ENCODE data around the gene CLTCL1. TPM values are rescaled to one million over a fixed set of nuclear protein-coding genes. Genes with fewer than 3 reads are reported as not detected.

The CLTCL1 gene
- polyA plus RNA-seq, 1 donor (not counting 4 experiments of a cell fraction or from before 2014, with no cell fraction given): 12.4 TPM

DNA sequence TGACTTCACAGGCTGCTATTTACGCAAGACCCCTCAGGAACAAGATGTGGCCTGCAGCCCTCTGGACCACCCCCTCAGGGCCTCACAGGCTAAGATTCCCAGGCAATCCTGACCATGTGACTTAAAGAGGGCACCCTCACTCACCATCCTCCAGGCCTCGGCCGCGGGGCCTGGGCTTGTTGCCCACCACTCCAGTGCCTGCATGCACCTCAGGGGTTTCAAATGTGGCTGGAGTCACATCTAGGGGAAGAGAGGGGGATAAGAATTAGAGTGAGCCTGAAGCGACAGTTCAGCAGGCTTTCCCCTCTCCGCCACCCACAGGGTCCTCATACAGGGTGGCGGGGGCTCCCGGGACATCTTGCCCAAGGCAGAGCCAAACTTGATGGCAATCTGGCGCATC, 149.1 kb downstream of the CLTCL1 start:
- dilution Hi-C loops (cut with MboI; ENCODE audit: extremely low pct_ligation_motif_present, low sequenced_read_pairs): no loop called here

DNA sequence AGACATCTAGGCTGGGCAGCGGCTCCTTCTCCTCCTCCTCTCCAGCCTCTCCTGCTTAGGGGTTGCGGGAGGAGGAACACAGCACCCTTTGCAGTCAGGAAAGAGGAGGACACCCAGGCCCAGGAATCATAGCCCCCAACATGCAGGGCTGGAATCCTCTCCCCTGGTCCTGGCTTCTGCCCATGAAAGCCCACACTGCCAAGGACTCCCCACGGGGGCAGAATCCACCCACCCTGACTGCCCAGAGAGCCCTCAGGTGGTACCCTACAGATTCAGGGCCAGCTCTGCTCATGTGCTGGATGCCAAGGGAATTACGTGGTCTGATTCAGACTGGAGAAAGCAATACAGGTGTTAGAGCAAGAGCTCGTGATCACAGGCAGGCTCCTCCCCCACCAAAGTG, 151.5 kb downstream of the CLTCL1 start:
- peaks cover 14 to 34% of the 10 kb centered on the region in 2 experiments for H3K36me3 ChIP-seq (ENCODE audit: control insufficient read depth in 2 of 2, extremely low read depth in 1 of 2, insufficient read depth in 2 of 2, low read length in 2 of 2)

More for the DNA sequence above, 149.1 kb downstream of the CLTCL1 start:
- no peaks in the 10 kb centered on the region for H3K9me3 ChIP-seq (ENCODE audit: control insufficient read depth, low read depth, low read length)
- no peak overlapping the region for H3K27ac ChIP-seq (ENCODE audit: control insufficient read depth, insufficient read depth, low read length)
- H2AFZ ChIP-seq (ENCODE audit: control insufficient read depth, low read length): no peak overlapping the region
- no peak overlapping the region for H3K4me3 ChIP-seq (ENCODE audit: control insufficient read depth in 2 of 3, extremely low read depth in 1 of 3, insufficient read depth in 2 of 3, low read depth in 1 of 3, low read length in 3 of 3)
- H4K20me1 ChIP-seq (ENCODE audit: control insufficient read depth, extremely low read depth, insufficient read depth, low read length): no peaks in the 10 kb centered on the region
- TF ChIP-seq EZH2 (IDR thresholded peaks at IDR 0.05; ENCODE audit: low read length): no peak
- TF ChIP-seq, protein P1, sequence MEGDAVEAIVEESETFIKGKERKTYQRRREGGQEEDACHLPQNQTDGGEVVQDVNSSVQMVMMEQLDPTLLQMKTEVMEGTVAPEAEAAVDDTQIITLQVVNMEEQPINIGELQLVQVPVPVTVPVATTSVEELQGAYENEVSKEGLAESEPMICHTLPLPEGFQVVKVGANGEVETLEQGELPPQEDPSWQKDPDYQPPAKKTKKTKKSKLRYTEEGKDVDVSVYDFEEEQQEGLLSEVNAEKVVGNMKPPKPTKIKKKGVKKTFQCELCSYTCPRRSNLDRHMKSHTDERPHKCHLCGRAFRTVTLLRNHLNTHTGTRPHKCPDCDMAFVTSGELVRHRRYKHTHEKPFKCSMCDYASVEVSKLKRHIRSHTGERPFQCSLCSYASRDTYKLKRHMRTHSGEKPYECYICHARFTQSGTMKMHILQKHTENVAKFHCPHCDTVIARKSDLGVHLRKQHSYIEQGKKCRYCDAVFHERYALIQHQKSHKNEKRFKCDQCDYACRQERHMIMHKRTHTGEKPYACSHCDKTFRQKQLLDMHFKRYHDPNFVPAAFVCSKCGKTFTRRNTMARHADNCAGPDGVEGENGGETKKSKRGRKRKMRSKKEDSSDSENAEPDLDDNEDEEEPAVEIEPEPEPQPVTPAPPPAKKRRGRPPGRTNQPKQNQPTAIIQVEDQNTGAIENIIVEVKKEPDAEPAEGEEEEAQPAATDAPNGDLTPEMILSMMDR (optimal IDR thresholded peaks at IDR 0.05 in 1 of 3, IDR thresholded peaks at IDR 0.05 in 1 of 3, conservative IDR thresholded peaks at IDR 0.05 in 1 of 3; ENCODE audit: extremely low read depth in 1 of 3, insufficient read depth in 2 of 3, low read length in 3 of 3): no peak
- no peak overlapping the region for H3K9ac ChIP-seq (ENCODE audit: control insufficient read depth, extremely low read depth, insufficient read depth, low read length)
- DNase-seq (ENCODE audit: low read depth, low spot score): no peak
- H3K27me3 ChIP-seq (ENCODE audit: control insufficient read depth, extremely low read depth, insufficient read depth, low read length): no peaks in the 10 kb centered on the region
- no peak for FAIRE-seq
- peaks cover 6% of the 10 kb centered on the region for H3K4me1 ChIP-seq (ENCODE audit: control insufficient read depth, extremely low read depth, insufficient read depth, low read length)
- H3K36me3 ChIP-seq (ENCODE audit: control insufficient read depth in 2 of 2, extremely low read depth in 1 of 2, insufficient read depth in 2 of 2, low read length in 2 of 2): peaks cover 14 to 30% of the 10 kb centered on the region in 2 experiments
- H3K4me2 ChIP-seq (ENCODE audit: control insufficient read depth, extremely low read depth, insufficient read depth, low read depth, low read length): no peak overlapping the region
- peaks cover 20% of the 10 kb centered on the region for H3K79me2 ChIP-seq (ENCODE audit: control insufficient read depth, insufficient read depth, low read length)
- H3K9me1 ChIP-seq (ENCODE audit: control insufficient read depth, extremely low read depth, insufficient read depth, low read length): no peaks in the 10 kb centered on the region

More for the DNA sequence above, 151.5 kb downstream of the CLTCL1 start:
- Histone ChIP-seq H3K9me1 (ENCODE audit: control insufficient read depth, extremely low read depth, insufficient read depth, low read length) (no peaks in the 10 kb centered on the region), H3K27ac (ENCODE audit: control insufficient read depth, insufficient read depth, low read length) (no peak overlapping the region), H4K20me1 (ENCODE audit: control insufficient read depth, extremely low read depth, insufficient read depth, low read length) (no peaks in the 10 kb centered on the region), H3K4me3 (ENCODE audit: control insufficient read depth in 2 of 3, extremely low read depth in 1 of 3, insufficient read depth in 2 of 3, low read depth in 1 of 3, low read length in 3 of 3) (no peak overlapping the region), H3K79me2 (ENCODE audit: control insufficient read depth, insufficient read depth, low read length) (peaks cover 20% of the 10 kb centered on the region), H2AFZ (ENCODE audit: control insufficient read depth, low read length) (no peak overlapping the region), H3K4me1 (ENCODE audit: control insufficient read depth, extremely low read depth, insufficient read depth, low read length) (peaks cover 6% of the 10 kb centered on the region), H3K27me3 (ENCODE audit: control insufficient read depth, extremely low read depth, insufficient read depth, low read length) (no peaks in the 10 kb centered on the region), H3K4me2 (ENCODE audit: control insufficient read depth, extremely low read depth, insufficient read depth, low read depth, low read length) (no peak overlapping the region), H3K9me3 (ENCODE audit: control insufficient read depth, low read depth, low read length) (no peaks in the 10 kb centered on the region), H3K9ac (ENCODE audit: control insufficient read depth, extremely low read depth, insufficient read depth, low read length) (no peak overlapping the region)
- FAIRE-seq (no peak), DNase-seq (ENCODE audit: low read depth, low spot score) (no peak)
- TF ChIP-seq EZH2 (IDR thresholded peaks at IDR 0.05; ENCODE audit: low read length): no peak
- TF ChIP-seq, protein P1 (optimal IDR thresholded peaks at IDR 0.05 in 1 of 3, IDR thresholded peaks at IDR 0.05 in 1 of 3, conservative IDR thresholded peaks at IDR 0.05 in 1 of 3; ENCODE audit: extremely low read depth in 1 of 3, insufficient read depth in 2 of 3, low read length in 3 of 3): no peak
- dilution Hi-C loops (cut with MboI; ENCODE audit: extremely low pct_ligation_motif_present, low sequenced_read_pairs): no loop called here
